H1 (cell line): ENCODE data around the gene CGB2. TPM values are rescaled to one million over a fixed set of nuclear protein-coding genes. Genes with fewer than 3 reads are reported as not detected.
A peak's percentile ranks its signal among the peaks of the same experiment; 100 is the strongest.

Experiments used
- BACH1 ChIP-seq: IDR thresholded peaks from 2 replicates; pipeline ENCODE4 v1.6.1; 2012; ENCODE audit warnings: low read length, improper control_type of control experiment
- BCL11A ChIP-seq, 2 experiments: IDR thresholded peaks; one replicate each; pipeline ENCODE4 v1.6.1; 2011; ENCODE audit warnings: low read depth in 2 of 2, low read length in 2 of 2, mild to moderate bottlenecking in 2 of 2
- CBX8 ChIP-seq: fragments of 300-800, 300-1000 bp; sonication (generic); IDR thresholded peaks from 2 replicates; pipeline ENCODE4 v1.7.1; 2016; ENCODE audit warnings: low read depth, low read length, borderline replicate concordance
- CEBPB ChIP-seq: IDR thresholded peaks from 2 replicates; pipeline ENCODE4 v1.6.1; 2012; ENCODE audit warnings: low read depth, low read length
- CHD2 ChIP-seq: IDR thresholded peaks from 2 replicates; pipeline ENCODE4 v1.6.1; 2012; ENCODE audit warnings: low read length, improper control_type of control experiment
- EZH2 ChIP-seq: fragments of 200-600 bp; sonication (generic); IDR thresholded peaks from 2 replicates; pipeline ENCODE4 v1.7.1; 2012; ENCODE audit warnings: low read depth, mild to moderate bottlenecking, moderate library complexity, low read length, inconsistent platforms; ENCODE audit not compliant: severe bottlenecking
- FOSL1 ChIP-seq: IDR thresholded peaks from 2 replicates; pipeline ENCODE4 v1.6.1; 2011; ENCODE audit warnings: mild to moderate bottlenecking, low read depth, low read length, moderate library complexity; ENCODE audit not compliant: insufficient read depth
- GABPA ChIP-seq: IDR thresholded peaks from 2 replicates; pipeline ENCODE4 v1.6.1; 2011; ENCODE audit warnings: mild to moderate bottlenecking, low read length, moderate library complexity, borderline replicate concordance; ENCODE audit not compliant: insufficient read depth
- HDAC6 ChIP-seq: IDR thresholded peaks from one replicate; pipeline ENCODE4 v1.7.1; 2012; ENCODE audit warnings: low read depth, mild to moderate bottlenecking, inconsistent platforms, low read length, moderate library complexity
- KDM4A ChIP-seq: IDR thresholded peaks from one replicate; pipeline ENCODE4 v1.7.1; 2012; ENCODE audit warnings: low read depth, mild to moderate bottlenecking, moderate library complexity, low read length, inconsistent platforms; ENCODE audit not compliant: severe bottlenecking
- MAFK ChIP-seq: IDR thresholded peaks from 2 replicates; pipeline ENCODE4 v1.6.1; 2012; ENCODE audit warnings: low read depth, mild to moderate bottlenecking, improper control_type of control experiment, low read length
- POU5F1 ChIP-seq: IDR thresholded peaks from 2 replicates; pipeline ENCODE4 v1.6.1; 2011; ENCODE audit warnings: low read depth, mild to moderate bottlenecking, low read length, moderate library complexity
- RAD21 ChIP-seq, 2 experiments: IDR thresholded peaks in 1 of 2; conservative IDR thresholded peaks in 1 of 2; 2 replicates each; pipeline ENCODE4 v1.6.1; 2011; ENCODE audit warnings: low read depth in 2 of 2, low read length in 2 of 2, improper control_type of control experiment in 1 of 2, inconsistent platforms in 1 of 2, mild to moderate bottlenecking in 1 of 2, moderate library complexity in 1 of 2
- RXRA ChIP-seq: IDR thresholded peaks from 2 replicates; pipeline ENCODE4 v1.6.1; 2011; ENCODE audit warnings: low read depth, mild to moderate bottlenecking, low read length, moderate library complexity; ENCODE audit not compliant: insufficient read depth
- SIRT6 ChIP-seq: IDR thresholded peaks from one replicate; pipeline ENCODE4 v1.7.1; 2012; ENCODE audit warnings: low read length, inconsistent platforms
- SUZ12 ChIP-seq: fragments of 200-600 bp; sonication (generic); IDR thresholded peaks from 2 replicates; pipeline ENCODE4 v1.6.1; 2012; ENCODE audit warnings: mild to moderate bottlenecking, inconsistent platforms, low read length, moderate library complexity, mixed read lengths
- TAF7 ChIP-seq: optimal IDR thresholded peaks from 2 replicates; pipeline ENCODE3; 2011; ENCODE audit warnings: low read depth, mild to moderate bottlenecking, inconsistent platforms, low read length, moderate library complexity, borderline replicate concordance
- polyA plus RNA-seq, 7 experiments: library from polyadenylated mRNA; depleted of rRNA in 3 of 7; stranded (reverse) in 5 of 7; unstranded in 2 of 7; fragments of >200 nt in 5 of 7; fragments of 200-250 nt in 2 of 7; gene quantifications; 1 replicate in 5 of 7; 2 replicates in 1 of 7; 4 replicates in 1 of 7; pipeline versions ENCODE4 v1.2.1 to v1.2.3, GENCODE V29; 2011 to 2013; ENCODE audit warnings: missing spikeins in 2 of 7, mixed read lengths in 2 of 7
- total RNA-seq: library from RNA; stranded (reverse); fragmentation: NEBNext Ultra II Directional; extraction: Animal tissue kit (Norgen Biotek cat#: 25700); gene quantifications from 2 replicates; pipeline ENCODE4 v1.2.1, GENCODE V29; 2021
- TF ChIP-seq, protein P1 (sequence below): IDR thresholded peaks from 2 replicates; pipeline ENCODE4 v1.6.1; 2012; ENCODE audit warnings: inconsistent platforms

The CGB2 gene
- total and polyA plus RNA-seq, 2 of the 8 experiments (the other 6 are each of a cell fraction or from before 2014, with no cell fraction given): 0.71 to 3.2 TPM

DNA sequence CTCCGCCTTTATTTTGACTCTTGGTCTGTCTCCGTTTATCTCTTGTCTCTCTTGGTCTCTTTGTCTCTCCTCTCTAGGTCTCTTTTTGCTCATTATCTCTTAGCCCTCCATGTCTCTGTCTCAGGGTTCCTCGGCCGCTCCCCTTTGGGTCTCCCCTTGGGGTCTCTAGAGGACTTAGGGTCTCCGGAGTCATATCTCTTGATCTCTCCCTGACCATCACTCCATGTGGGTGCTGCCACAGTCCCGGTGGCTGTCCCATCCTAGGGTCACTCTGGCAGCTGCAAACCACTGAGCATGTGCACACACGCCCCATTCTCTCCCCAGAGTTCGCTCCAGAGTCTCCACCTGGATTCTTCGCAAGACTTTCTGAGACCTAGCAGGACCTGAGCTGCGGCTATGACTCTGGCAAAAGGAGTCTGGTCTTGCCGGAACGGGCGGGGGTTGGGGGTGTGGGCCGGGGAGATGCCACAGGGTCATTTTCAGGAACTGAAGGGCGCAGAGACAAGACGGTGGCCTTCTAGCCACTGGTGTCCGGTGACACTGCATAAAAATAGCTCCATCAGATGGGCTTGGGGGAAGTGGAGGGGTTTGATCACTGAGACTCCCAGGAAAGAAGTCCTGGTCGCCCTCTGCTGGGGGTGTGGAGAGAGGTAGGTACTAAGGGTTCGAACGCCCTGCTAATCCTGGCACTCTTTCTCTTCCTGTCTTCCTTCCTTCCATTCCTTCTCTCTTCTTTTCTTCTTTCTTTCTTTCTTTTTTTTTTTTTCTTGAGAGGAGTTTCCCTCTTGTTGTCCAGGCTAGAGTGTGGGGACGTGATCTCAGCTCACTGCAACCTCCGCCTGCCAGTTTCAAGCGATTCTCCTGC lies 42.1 kb downstream of the CGB2 start (continued):
- TF ChIP-seq RAD21 (IDR thresholded peaks at IDR 0.05 in 1 of 2, conservative IDR thresholded peaks at IDR 0.05 in 1 of 2; ENCODE audit: low read depth in 2 of 2, low read length in 2 of 2) (peak; percentile 40 to 43), HDAC6 (no peak), FOSL1 (no peak), SUZ12 (no peak), POU5F1 (no peak), BCL11A (IDR thresholded peaks at IDR 0.05; ENCODE audit: low read depth in 2 of 2, low read length in 2 of 2) (no peak), TAF7 (no peak), SIRT6 (no peak), KDM4A (no peak), CEBPB (no peak), CHD2 (no peak), EZH2 (no peak), RXRA (no peak), GABPA (no peak), CBX8 (no peak), BACH1 (0 out of 2 replicates have a peak, but pooled peaks have one; percentile 27), MAFK (no peak)
- TF ChIP-seq, protein P1, sequence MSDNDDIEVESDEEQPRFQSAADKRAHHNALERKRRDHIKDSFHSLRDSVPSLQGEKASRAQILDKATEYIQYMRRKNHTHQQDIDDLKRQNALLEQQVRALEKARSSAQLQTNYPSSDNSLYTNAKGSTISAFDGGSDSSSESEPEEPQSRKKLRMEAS: no peak
